Panc1 (cell line): ENCODE data around the gene BAHCC1. TPM values are rescaled to one million over a fixed set of nuclear protein-coding genes. Genes with fewer than 3 reads are reported as not detected.

Source experiments
- ATAC-seq: fragments of 200-7000 bp; cut with Tn5 transposase; 2 replicates; pipeline ENCODE4 v1.9.1; 2020; ENCODE audit warnings: mild to moderate bottlenecking, moderate library complexity
- BruUV-seq: library from RNA; stranded (reverse); fragments of 400-500 nt; replicated peaks from 2 replicates; lab custom pipeline; 2021; lab: Mats Ljungman, UMichigan
- CTCF ChIA-PET: fragments of 300-600 bp; sonication (Branson Sonifier 250); formaldehyde crosslinking; loops from one replicate; lab custom pipeline; 2022; ENCODE audit warnings: antibody characterized with exemption; lab: Charles Lee
- POLR2A ChIA-PET: fragments of 300-600 bp; sonication (Branson Sonifier 250); formaldehyde crosslinking; loops from one replicate; lab custom pipeline; 2022; ENCODE audit warnings: antibody characterized with exemption; lab: Charles Lee
- DNase-seq: peaks from one replicate; pipeline ENCODE4 v3.0.0-alpha.2; 2010; ENCODE audit warnings: low read depth, low spot score
- H3K27ac ChIP-seq: 2 replicates; pipeline ENCODE4 v1.5.1; 2011; ENCODE audit warnings: mild to moderate bottlenecking, low read length, inconsistent platforms
- H3K27me3 ChIP-seq: fragments of 200-500 bp; sonication (Bioruptor generic); 2 replicates; pipeline ENCODE4 v1.6.0; 2014; ENCODE audit warnings: low read length, inconsistent platforms; ENCODE audit not compliant: control insufficient read depth, insufficient read depth
- H3K36me3 ChIP-seq: fragments of 200-500 bp; sonication (Bioruptor generic); 2 replicates; pipeline ENCODE4 v1.5.1; 2014; ENCODE audit warnings: inconsistent platforms, mild to moderate bottlenecking, low read length, moderate library complexity; ENCODE audit not compliant: control insufficient read depth, insufficient read depth
- H3K4me1 ChIP-seq: 2 replicates; pipeline ENCODE4 v1.5.1; 2011; ENCODE audit warnings: inconsistent platforms, mild to moderate bottlenecking, low read length, moderate library complexity; ENCODE audit not compliant: control insufficient read depth, insufficient read depth
- H3K4me3 ChIP-seq, 2 experiments: 2 replicates each; pipeline ENCODE4 v1.5.1; 2011 to 2012; ENCODE audit warnings: low read depth in 2 of 2, low read length in 2 of 2, mild to moderate bottlenecking in 2 of 2, inconsistent platforms in 1 of 2, moderate library complexity in 1 of 2
- H3K9me3 ChIP-seq: fragments of 200-500 bp; sonication (Bioruptor generic); 2 replicates; pipeline ENCODE4 v1.5.1; 2014; ENCODE audit warnings: low read depth, mild to moderate bottlenecking, inconsistent platforms, low read length, moderate library complexity; ENCODE audit not compliant: control insufficient read depth, insufficient read depth
- POLR2AphosphoS5 ChIP-seq: IDR thresholded peaks from 2 replicates; pipeline ENCODE4 v1.6.1; 2012; ENCODE audit warnings: mild to moderate bottlenecking, low read depth, low read length, moderate library complexity
- REST ChIP-seq, 2 experiments: IDR thresholded peaks; 2 replicates each; pipeline ENCODE4 v1.6.1; 2011 to 2012; ENCODE audit warnings: low read depth in 2 of 2, control low read depth in 1 of 2, low read length in 1 of 2, mild to moderate bottlenecking in 1 of 2, moderate library complexity in 1 of 2; ENCODE audit not compliant: insufficient read depth in 1 of 2
- SIN3A ChIP-seq: IDR thresholded peaks from 2 replicates; pipeline ENCODE4 v1.6.1; 2012; ENCODE audit warnings: low read depth, mild to moderate bottlenecking, low read length, moderate library complexity, borderline replicate concordance; ENCODE audit not compliant: insufficient read depth
- TCF7L2 ChIP-seq: IDR thresholded peaks from 2 replicates; pipeline ENCODE4 v1.6.1; 2011; ENCODE audit warnings: mild to moderate bottlenecking, low read depth, low read length, inconsistent platforms
- in situ Hi-C: cut with HindIII; loops from 2 replicates; pipeline ENCODE4 v1.10.0; 2016; ENCODE audit warnings: low sequenced_read_pairs, low pct_unique_long_range_greater_than_20kb
- intact Hi-C: fragments of 100-400 bp; cut with micrococcal nuclease; formaldehyde crosslinking; loops from one replicate; pipeline ENCODE4 v1.10.0; 2022; ENCODE audit not compliant: unreplicated experiment
- total RNA-seq: library from RNA; stranded (reverse); gene quantifications from one replicate; pipeline ENCODE4 v1.2.1, GENCODE V29; 2021; ENCODE audit not compliant: unreplicated experiment
- TF ChIP-seq, protein P1 (sequence below): fragments of 450-650 bp; IDR thresholded peaks from 2 replicates; pipeline ENCODE4 v1.5.1; 2017; ENCODE audit warnings: mild to moderate bottlenecking

Gene BAHCC1
- total RNA-seq, 1 experiment from 2014 or later = 77.4 TPM

- H3K9me3 ChIP-seq = no peaks in the 10 kb centered on the region
- intact Hi-C loops (no loop called here), in situ Hi-C loops (no loop called here)
- 0 out of 4 replicates have a peak overlapping the region, but pooled peaks of 1 of the 2 experiments have one; percentile 2 for H3K4me3 ChIP-seq
- DNase-seq (no peak), ATAC-seq (no peak)
- CTCF ChIA-PET = no interaction called here
- no peak for TF ChIP-seq TCF7L2
- TF ChIP-seq, protein P1, sequence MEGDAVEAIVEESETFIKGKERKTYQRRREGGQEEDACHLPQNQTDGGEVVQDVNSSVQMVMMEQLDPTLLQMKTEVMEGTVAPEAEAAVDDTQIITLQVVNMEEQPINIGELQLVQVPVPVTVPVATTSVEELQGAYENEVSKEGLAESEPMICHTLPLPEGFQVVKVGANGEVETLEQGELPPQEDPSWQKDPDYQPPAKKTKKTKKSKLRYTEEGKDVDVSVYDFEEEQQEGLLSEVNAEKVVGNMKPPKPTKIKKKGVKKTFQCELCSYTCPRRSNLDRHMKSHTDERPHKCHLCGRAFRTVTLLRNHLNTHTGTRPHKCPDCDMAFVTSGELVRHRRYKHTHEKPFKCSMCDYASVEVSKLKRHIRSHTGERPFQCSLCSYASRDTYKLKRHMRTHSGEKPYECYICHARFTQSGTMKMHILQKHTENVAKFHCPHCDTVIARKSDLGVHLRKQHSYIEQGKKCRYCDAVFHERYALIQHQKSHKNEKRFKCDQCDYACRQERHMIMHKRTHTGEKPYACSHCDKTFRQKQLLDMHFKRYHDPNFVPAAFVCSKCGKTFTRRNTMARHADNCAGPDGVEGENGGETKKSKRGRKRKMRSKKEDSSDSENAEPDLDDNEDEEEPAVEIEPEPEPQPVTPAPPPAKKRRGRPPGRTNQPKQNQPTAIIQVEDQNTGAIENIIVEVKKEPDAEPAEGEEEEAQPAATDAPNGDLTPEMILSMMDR = no peak
- TF ChIP-seq REST (IDR thresholded peaks at IDR 0.05; ENCODE audit: insufficient read depth in 1 of 2, low read depth in 2 of 2, low read length in 1 of 2) = no peak
- TF ChIP-seq SIN3A = no peak
- TF ChIP-seq POLR2AphosphoS5 = no peak; the same call in 1 of the 2 replicates
- H3K27ac ChIP-seq = peak overlapping the region; percentile 100
- POLR2A ChIA-PET = no interaction called here
- no peaks in the 10 kb centered on the region; the same call in 1 of the 2 replicates for H3K36me3 ChIP-seq
- H3K27me3 ChIP-seq = no peaks in the 10 kb centered on the region
- BruUV-seq = no TSS peak
- H3K4me1 ChIP-seq = peaks cover 74% of the 10 kb centered on the region
Observed at GRCh38 chr17:81389585-81389984, 5.7 kb upstream of the BAHCC1 start.

DNA sequence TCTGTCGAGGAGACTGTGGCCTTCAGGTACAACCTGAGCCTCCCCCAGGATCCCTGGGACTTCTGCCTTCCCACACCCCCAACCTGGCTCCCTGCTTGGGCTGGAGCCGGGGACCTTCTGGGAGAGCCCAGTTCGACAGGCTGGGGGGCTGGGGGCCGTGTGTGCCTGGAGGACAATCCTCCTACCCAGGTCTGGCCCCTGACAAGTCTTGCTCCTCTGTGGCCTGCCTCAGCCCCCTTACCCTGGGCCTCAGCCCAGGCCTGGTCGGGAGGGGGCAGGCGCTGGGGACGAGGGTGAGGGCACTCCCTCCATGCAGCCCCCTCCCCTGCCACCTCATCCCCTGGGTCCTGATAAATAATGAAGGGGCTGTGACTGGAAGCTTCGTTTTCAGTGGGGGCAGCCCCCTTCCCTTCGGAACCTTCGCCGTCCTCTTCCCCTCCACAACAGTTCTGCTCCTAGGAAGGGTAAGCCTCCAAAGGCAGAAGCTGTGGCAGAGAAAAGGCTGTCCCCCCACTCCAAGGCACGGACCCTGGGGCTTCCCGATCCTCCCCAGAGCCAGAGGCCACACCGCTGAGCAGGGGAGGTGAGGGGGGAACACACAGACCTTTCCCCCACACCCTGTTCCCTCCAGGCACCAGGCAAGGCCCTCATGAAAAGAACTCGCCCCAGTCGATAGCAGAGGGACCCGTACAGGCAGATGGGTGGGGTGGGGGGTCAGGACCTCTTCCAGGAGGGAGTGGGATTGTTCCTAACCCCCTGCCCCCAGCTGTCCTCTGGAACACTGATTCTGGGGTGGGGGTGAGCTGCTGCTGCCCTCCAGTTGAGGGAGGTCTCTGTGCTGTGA lies 5.0 kb upstream of the BAHCC1 start:
- Histone ChIP-seq H3K4me3 (no peak overlapping the region), H3K4me1 (peaks cover 73% of the 10 kb centered on the region), H3K9me3 (no peaks in the 10 kb centered on the region), H3K27me3 (no peaks in the 10 kb centered on the region), H3K36me3 (no peaks in the 10 kb centered on the region; the same call in 1 of the 2 replicates), H3K27ac (peak overlapping the region; percentile 100)
- in situ Hi-C loops = no loop called here
- intact Hi-C loops = loop anchor here (5.0 kb wide), 1 partner anchor 127 kb away; no protein-coding TSS in a partner anchor
- TF ChIP-seq POLR2AphosphoS5 (no peak; the same call in none of the 2 replicates), TCF7L2 (no peak), REST (IDR thresholded peaks at IDR 0.05; ENCODE audit: insufficient read depth in 1 of 2, low read depth in 2 of 2, low read length in 1 of 2) (no peak), SIN3A (no peak)
- TF ChIP-seq, protein P1 = no peak
- DNase-seq (no peak), ATAC-seq (no peak)
- BruUV-seq = no TSS peak
- CTCF ChIA-PET = no interaction called here
- POLR2A ChIA-PET = no interaction called here
